DMS153 treated with DMSO at 0.1 percent for 48 hours (cell line): ENCODE data around the gene LHX3.
A peak's percentile ranks its signal among the peaks of the same experiment; 100 is the strongest.
"Not testable (repeated sequence)": the region's sequence is repeated elsewhere in the genome, so short reads cannot be mapped to it uniquely, and the experiment has no call there.

Experiments
- DNase-seq: peaks from one replicate; lab custom pipeline; 2025; ENCODE audit not compliant: unreplicated experiment; lab: John Stamatoyannopoulos, UW

Gene LHX3

GRCh38 chr9:136242248-136242647, 37.3 kb upstream of the LHX3 start:
- DNase-seq = no peak

GRCh38 chr9:136241542-136241941, 36.6 kb upstream of the LHX3 start:
- DNase-seq = no peak

- no peak for DNase-seq
Observed at GRCh38 chr9:136240941-136241340, 36.0 kb upstream of the LHX3 start.

GRCh38 chr9:136239983-136240330, 35.0 kb upstream of the LHX3 start:
- no peak for DNase-seq

GRCh38 chr9:136239135-136239982, 34.4 kb upstream of the LHX3 start:
- DNase-seq = peak; percentile 83

GRCh38 chr9:136238342-136238732, 33.4 kb upstream of the LHX3 start:
- DNase-seq = no peak

- DNase-seq = no peak
Observed at GRCh38 chr9:136237486-136238341, 32.8 kb upstream of the LHX3 start.

- DNase-seq = not testable (repeated sequence)
Observed at GRCh38 chr9:136236471-136237410, 31.8 kb upstream of the LHX3 start.

- DNase-seq = no peak
Observed at GRCh38 chr9:136235709-136236455, 31.0 kb upstream of the LHX3 start.

GRCh38 chr9:136235171-136235570, 30.2 kb upstream of the LHX3 start:
- no peak for DNase-seq

GRCh38 chr9:136234597-136234996, 29.7 kb upstream of the LHX3 start:
- no peak for DNase-seq

- DNase-seq = no peak
Observed at GRCh38 chr9:136233868-136234267, 28.9 kb upstream of the LHX3 start.

- DNase-seq = no peak
Observed at GRCh38 chr9:136233411-136233810, 28.5 kb upstream of the LHX3 start.

GRCh38 chr9:136232969-136233368, 28.0 kb upstream of the LHX3 start:
- DNase-seq = peak; percentile 27

- no peak for DNase-seq
Observed at GRCh38 chr9:136231478-136232297, 26.8 kb upstream of the LHX3 start.

GRCh38 chr9:136230773-136231172, 25.8 kb upstream of the LHX3 start:
- no peak for DNase-seq

- no peak for DNase-seq
Observed at GRCh38 chr9:136230365-136230764, 25.4 kb upstream of the LHX3 start.

- no peak for DNase-seq
Observed at GRCh38 chr9:136229096-136230065, 24.5 kb upstream of the LHX3 start.
